Measurements from ENCODE around the gene MTUS2. TPM values are rescaled to one million over a fixed set of nuclear protein-coding genes. Genes with fewer than 3 reads are reported as not detected.

The MTUS2 gene
- total RNA-seq, 1 donor from 2014 or later, result 8.9 TPM

- Histone ChIP-seq H3K4me3 (no peak overlapping the region), H3K4me1 (peaks cover 0 to 3% of the 10 kb centered on the region in 2 donors), H3K36me3 (no peaks in the 10 kb centered on the region), H3K27ac (peak overlapping the region in 1 of 2 donors; percentile 16), H3K27me3 (no peaks in the 10 kb centered on the region), H3K9me3 (peaks cover 0 to 7% of the 10 kb centered on the region in 2 donors)
- no peak for DNase-seq (ENCODE audit: low spot score in 2 of 2)
- TF ChIP-seq CTCF (IDR thresholded peaks at IDR 0.05), result no peak
- intact Hi-C loops (cut with DNase I), result no loop called here
Measured at GRCh38 chr13:29049524-29049923, 229.4 kb downstream of the MTUS2 start.

- Histone ChIP-seq H3K27ac (peak overlapping the region in 1 of 2 donors; percentile 11), H3K27me3 (no peaks in the 10 kb centered on the region), H3K4me3 (no peak overlapping the region), H3K4me1 (peaks cover 0 to 3% of the 10 kb centered on the region in 2 donors), H3K36me3 (no peaks in the 10 kb centered on the region), H3K9me3 (no peaks in the 10 kb centered on the region)
- no peak for DNase-seq (ENCODE audit: low spot score in 2 of 2)
- TF ChIP-seq CTCF (IDR thresholded peaks at IDR 0.05), result no peak
- intact Hi-C loops (cut with DNase I), result no loop called here
Measured at GRCh38 chr13:29050719-29051118, 230.6 kb downstream of the MTUS2 start.

GRCh38 chr13:29059800-29060199 is 239.7 kb downstream of the MTUS2 start:
- Histone ChIP-seq H3K4me3 (no peak overlapping the region), H3K4me1 (no peaks in the 10 kb centered on the region), H3K9me3 (peaks cover 5 to 19% of the 10 kb centered on the region in 2 donors), H3K36me3 (no peaks in the 10 kb centered on the region), H3K27me3 (no peaks in the 10 kb centered on the region), H3K27ac (no peak overlapping the region)
- intact Hi-C loops (cut with DNase I), result no loop called here
- no peak for TF ChIP-seq CTCF (IDR thresholded peaks at IDR 0.05)
- no peak for DNase-seq (ENCODE audit: low spot score in 2 of 2)

GRCh38 chr13:29065142-29065541 is 245.0 kb downstream of the MTUS2 start:
- Histone ChIP-seq H3K27me3 (no peaks in the 10 kb centered on the region), H3K4me3 (no peak overlapping the region), H3K9me3 (no peaks in the 10 kb centered on the region), H3K36me3 (no peaks in the 10 kb centered on the region), H3K4me1 (peaks cover 0 to 5% of the 10 kb centered on the region in 2 donors), H3K27ac (no peak overlapping the region)
- TF ChIP-seq CTCF (IDR thresholded peaks at IDR 0.05), result no peak
- intact Hi-C loops (cut with DNase I), result no loop called here
- DNase-seq (ENCODE audit: low spot score in 2 of 2), result no peak

GRCh38 chr13:29067306-29067945 is 247.3 kb downstream of the MTUS2 start:
- DNase-seq (ENCODE audit: low spot score in 2 of 2), result no peak
- Histone ChIP-seq H3K27me3 (no peaks in the 10 kb centered on the region), H3K9me3 (no peaks in the 10 kb centered on the region), H3K36me3 (no peaks in the 10 kb centered on the region), H3K4me1 (peaks cover 0 to 5% of the 10 kb centered on the region in 2 donors), H3K27ac (no peak overlapping the region), H3K4me3 (no peak overlapping the region)
- intact Hi-C loops (cut with DNase I), result no loop called here
- TF ChIP-seq CTCF (IDR thresholded peaks at IDR 0.05), result no peak

Measured in ascending aorta (tissue), 2 donors.